NOMO-1 (cell line): Measurements from ENCODE around the gene BLOC1S4.
A peak's percentile ranks its signal among the peaks of the same experiment; 100 is the strongest.

Source experiments
- DNase-seq, 2 experiments: peaks; one replicate each; lab custom pipeline; 2025; ENCODE audit not compliant: unreplicated experiment in 2 of 2; lab: John Stamatoyannopoulos, UW

BLOC1S4 gene

GRCh38 chr4:6689506-6689960 lies 26.4 kb upstream of the BLOC1S4 start:
- no peak for DNase-seq

DNA sequence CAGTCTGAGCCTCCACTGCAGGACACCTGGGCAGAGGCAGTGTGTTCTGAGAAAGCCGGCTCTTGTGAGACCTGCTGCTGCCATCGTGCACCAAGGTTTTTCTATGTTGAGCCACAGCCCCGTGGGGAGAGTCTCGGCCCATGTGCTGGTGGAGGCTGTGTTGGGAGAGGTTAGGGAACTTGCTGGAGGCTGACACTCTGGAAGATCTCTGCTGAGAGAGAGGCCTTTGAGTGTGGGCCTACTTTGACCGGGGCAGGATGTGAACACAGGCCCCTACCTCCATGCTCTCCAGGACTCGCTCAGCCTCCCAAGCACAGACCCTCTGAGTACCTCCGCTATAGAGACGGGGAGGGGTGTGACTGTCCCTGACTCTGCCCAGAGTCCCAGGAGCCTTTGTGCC lies 23.6 kb upstream of the BLOC1S4 start:
- no peak for DNase-seq

- no peak for DNase-seq
Observed at GRCh38 chr4:6692806-6693205, 23.2 kb upstream of the BLOC1S4 start.

DNA sequence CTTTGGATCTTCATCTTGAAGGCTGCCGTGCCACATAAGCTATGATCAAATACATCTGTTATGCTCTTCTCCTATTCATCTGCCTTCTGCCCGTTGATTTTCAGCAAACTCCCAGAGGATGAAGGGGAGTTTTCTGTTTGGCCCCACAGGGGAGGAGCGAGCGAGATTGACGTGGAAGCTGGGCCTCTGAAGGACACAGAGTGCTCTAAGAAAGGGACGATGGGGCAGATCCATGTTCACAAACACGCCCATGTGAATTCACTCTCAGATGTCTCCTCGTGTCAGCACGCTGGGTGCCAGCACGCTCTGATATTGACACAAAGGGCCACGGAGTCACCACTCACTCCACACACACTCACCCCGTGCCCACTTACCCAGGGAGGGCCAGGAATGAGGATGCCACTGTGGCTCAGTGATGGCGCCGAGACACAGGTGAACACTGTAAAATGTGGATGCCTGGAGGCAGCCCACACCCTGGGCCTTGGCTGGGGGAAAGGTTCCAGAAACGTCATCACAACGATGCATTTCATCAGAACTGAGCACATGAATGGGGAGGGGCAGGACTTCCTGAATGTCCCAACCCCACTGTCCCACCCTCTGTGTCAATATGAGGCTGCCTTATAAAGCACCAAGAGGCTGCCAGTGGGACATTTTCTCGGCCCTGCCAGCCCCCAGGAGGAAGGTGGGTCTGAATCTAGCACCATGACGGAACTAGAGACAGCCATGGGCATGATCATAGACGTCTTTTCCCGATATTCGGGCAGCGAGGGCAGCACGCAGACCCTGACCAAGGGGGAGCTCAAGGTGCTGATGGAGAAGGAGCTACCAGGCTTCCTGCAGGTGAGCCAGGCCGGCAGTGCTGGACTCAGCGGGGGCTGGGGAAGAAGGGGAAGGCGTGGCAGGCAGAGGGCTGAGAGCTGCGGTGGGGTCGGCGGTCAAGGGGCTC lies 22.5 kb upstream of the BLOC1S4 start, which contains the start of gene S100P:
S100P (plus strand) TSS at position 648 of the 946 bp plus-strand sequence; CDS start at position 703, 55 bp downstream.
- no peak for DNase-seq

DNA sequence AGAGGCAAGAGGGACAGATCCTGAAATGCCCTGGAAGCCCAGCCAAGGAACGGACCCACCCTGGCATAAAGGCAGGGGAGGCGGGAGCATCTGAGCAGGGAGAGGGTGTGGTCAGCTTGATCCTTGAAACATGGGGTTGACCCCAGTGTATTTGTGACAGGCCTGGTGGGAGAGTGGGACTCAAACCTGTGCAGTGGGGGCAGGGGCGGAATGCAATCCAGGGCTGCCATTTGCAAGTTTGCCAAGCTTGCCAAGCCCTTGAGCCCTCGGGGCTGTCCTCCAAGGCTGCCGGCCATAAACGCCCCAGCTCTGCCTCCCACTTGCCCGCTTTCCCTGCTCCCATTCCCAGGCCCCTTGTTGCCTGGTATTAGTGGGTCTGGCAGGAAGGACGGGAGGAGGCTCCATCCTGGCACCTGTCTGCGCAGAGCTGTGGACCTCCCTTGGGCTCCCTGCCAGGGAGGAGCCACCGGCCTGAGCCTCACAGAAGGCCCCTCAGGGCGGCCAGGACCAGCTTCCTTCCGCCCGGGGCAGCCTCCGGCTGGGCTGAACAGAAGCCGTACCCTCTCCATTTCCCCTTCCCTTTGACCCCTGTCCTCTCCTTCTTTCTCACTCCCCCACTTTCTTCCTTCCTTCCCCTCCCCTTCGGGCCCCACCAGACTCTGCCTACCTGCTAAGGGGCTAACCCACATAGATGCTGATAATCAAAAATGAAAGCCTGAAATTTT lies 21.6 kb upstream of the BLOC1S4 start:
- DNase-seq = no peak

DNA sequence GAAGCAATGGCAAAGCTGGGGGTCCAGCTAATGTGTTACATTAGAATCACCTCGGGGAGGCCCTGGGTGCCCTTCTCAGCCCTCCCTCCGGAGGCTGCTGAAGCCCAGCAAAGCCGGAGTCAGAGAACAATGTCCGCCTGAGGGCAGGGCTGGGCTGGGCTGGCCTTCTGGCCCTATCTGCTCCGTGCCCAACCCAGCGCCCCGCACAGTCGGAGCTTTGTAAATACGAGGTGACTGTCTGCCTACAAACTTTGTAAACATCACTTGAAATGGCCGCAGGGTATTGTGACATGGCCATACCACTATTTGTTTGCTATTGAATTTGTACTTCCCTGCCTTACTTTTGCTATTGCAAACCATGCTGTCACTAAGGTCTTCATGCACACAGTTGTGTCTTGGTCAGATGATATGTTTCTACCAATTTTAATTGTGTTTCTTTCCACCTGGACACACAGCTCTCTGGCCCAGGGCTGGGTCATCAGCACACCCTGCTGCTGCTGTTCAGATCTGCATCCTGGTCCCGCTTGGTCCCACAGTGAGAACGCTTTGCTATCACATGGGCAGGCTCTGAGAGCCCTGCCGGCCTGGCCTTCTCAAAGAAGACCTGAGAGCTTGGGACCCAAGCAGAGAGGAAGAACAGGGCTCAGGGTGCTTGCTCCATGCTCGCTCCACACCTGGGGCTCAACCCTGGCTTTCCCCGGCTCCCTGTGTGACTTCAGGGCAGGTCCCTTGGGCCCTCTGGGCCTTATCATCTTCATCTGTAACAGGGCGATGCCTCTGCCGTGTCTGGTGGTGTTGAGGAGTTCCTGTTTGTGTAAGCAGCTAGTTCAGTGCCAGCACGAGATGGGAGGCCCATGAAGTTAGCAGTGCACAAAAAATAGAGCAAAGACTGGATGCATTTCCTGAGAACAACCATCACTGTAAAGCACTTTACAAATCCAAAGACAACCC lies 20.0 kb upstream of the BLOC1S4 start:
- peak in 1 of 2 experiments; percentile 25 for DNase-seq

- no peak for DNase-seq
Observed at GRCh38 chr4:6696611-6697010, 19.4 kb upstream of the BLOC1S4 start.

DNA sequence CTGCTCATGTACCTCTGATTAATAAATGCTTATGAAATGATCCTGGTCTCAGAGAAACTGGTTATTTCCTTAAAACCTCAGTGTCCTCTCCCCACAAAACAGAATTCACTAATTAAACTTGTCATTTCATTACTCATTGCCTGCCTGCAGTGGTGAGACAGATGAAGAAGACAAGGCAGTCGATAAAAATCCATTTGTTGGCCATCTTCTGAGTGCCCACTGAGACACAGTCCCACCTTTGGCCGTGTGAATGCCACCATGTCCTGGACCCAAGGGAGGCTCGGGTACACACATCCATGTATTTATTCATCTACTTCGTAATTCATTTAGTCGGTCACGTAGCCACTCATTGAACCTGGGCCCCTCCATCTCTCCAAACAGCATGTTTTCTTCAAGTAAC lies 18.8 kb upstream of the BLOC1S4 start:
- DNase-seq = no peak

- DNase-seq = no peak
Observed at GRCh38 chr4:6699388-6699787, 16.6 kb upstream of the BLOC1S4 start.

DNA sequence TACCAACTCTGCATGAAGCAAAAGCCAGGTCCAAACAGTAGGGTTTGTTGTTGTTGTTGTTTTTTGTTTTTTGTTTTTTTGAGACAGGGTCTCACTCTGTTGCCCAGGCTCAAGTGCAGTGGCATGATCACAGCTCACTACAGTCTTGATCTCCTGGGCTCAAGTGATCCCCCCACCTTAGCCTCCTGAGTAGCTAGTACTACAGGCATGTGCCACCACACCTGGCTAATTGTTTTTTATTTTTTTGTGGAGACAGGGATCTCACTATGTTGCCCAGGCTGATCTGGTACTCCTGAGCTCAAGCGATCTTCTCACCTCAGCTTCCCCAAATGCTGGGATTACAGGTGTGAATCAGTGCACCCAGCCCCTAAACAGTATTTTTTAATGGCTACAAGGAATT lies 16.1 kb upstream of the BLOC1S4 start:
- DNase-seq = no peak

GRCh38 chr4:6701371-6701770 lies 14.6 kb upstream of the BLOC1S4 start:
- DNase-seq = no peak

GRCh38 chr4:6702761-6703160 lies 13.2 kb upstream of the BLOC1S4 start:
- no peak for DNase-seq

- DNase-seq = no peak
Observed at GRCh38 chr4:6703786-6704185, 12.2 kb upstream of the BLOC1S4 start.

DNA sequence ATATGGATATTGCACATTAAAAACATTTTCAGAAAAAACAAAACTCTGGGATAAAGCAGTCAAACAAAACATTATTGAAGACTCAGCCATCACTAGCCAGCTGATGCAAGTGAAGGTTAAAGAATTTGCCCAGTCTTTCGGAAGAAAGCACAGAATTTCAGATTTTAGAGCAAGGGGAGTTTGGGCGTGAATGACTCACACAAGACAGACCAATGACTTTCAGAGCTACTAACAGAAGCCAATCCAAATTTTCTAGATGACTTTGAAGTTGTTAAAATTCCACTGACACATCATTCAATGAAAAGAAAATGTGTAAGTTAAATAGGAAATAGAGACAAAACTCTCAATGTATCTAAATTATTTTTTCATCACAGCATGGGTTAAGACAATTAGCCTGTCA lies 10.3 kb upstream of the BLOC1S4 start:
- no peak for DNase-seq

GRCh38 chr4:6706173-6706572 lies 9.8 kb upstream of the BLOC1S4 start:
- no peak for DNase-seq

DNA sequence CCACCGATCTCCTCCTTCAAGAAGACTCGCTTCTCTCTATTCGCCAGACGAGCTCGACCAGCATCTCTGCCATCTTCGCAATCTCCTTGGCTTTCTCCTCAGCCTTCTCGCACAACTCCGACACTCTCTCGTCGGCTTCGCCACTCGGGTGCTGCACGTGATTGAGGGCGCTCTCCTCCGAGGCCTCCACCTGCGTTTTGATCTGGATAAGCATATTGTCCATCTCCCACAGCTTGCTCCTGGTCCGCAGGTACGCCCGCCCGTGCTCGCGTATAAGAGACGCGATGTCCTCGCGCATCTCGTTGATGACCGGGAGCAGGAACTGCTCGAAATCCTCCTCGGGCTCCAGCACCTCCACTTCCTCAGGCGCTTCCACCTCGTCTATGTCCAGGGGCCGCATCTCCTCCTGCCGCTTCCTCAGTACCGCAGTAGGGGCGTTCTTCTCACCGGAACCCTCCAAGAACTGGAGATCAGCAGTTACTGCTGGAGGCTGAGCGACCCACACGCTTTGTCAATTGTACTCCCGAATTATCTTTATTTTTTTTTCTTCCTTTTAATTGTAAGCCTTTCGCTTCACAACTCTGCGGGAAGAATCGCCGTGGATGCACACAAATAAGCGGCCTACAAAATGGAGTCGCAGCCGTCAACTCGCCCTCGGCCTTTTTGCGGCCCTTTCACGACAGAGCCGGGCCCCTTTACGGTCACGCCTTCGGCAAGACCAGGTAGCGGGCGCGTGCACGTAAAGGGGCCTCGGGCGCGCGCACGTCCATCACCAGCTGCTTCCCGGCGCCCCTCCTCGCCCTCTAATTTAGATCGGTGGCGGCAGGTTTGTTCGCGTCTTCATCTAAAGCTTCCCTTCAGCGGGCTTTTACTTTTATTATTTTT lies 6.5 kb upstream of the BLOC1S4 start, which contains the start of gene MRFAP1L1:
MRFAP1L1 (minus strand) TSS at position 636 of the 885 bp plus-strand sequence; CDS start at position 400, 236 bp downstream.
- DNase-seq = peak; percentile 95 to 99

GRCh38 chr4:6710282-6710681 lies 5.7 kb upstream of the BLOC1S4 start:
- no peak for DNase-seq

- peak in 1 of 2 experiments; percentile 22 for DNase-seq
Observed at GRCh38 chr4:6710996-6711395, 5.0 kb upstream of the BLOC1S4 start.

GRCh38 chr4:6714954-6715353 lies 1.0 kb upstream of the BLOC1S4 start:
- no peak for DNase-seq

- DNase-seq = no peak
Observed at GRCh38 chr4:6715704-6716017, 313 bp upstream of the BLOC1S4 start.
